HG03354 (cell line): ENCODE measurements around the gene TWF2.

ENCODE experiments used
- ATAC-seq: cut with Tn5 transposase; IDR thresholded peaks from one replicate; pipeline ENCODE4 v1.9.1; 2021; ENCODE audit warnings: mild to moderate bottlenecking; ENCODE audit not compliant: unreplicated experiment, poor library complexity, severe bottlenecking

The TWF2 gene

GRCh38 chr3:52259448-52259847, 20.5 kb upstream of the TWF2 start:
- no peak for ATAC-seq

GRCh38 chr3:52259035-52259434, 20.1 kb upstream of the TWF2 start:
- ATAC-seq = no peak

DNA sequence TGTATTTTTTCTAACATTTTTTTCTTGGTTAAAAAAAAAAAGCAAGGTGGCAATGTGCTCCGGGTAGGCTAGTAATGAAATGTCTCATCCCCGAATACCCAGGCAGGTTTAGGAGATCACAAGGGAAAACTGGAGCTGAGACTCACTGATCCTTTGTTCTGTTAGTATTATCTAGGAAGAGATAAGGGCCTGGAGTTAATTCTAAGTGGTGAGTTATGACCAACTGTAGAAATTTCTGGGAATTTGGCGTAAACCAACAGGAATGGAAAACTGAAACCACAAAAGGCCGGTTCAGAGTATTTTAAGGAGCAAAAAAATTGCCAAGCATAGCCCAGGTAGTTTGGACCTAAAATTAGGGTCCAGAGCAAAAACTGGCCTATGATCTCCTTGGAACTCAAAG, 19.0 kb upstream of the TWF2 start:
- ATAC-seq = no peak

DNA sequence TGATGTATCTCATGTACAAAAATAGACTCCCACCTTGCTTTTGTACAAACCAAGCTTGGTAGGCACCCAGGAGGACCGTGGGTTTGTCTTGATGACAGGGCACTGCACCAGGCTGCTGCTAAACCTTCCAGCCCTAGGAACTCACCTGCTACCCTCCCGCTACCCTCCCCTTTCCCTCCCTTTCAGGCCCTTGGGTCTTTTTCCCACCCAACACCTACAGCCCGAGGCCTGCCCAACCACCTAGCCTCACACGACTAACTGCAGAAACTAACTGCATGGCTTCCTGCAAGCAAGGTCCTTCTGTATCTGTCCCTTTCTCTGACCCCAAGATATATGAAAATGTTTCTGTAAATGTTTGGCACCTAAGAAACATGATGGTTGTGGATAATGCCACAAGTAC, 17.7 kb upstream of the TWF2 start:
- ATAC-seq = no peak

DNA sequence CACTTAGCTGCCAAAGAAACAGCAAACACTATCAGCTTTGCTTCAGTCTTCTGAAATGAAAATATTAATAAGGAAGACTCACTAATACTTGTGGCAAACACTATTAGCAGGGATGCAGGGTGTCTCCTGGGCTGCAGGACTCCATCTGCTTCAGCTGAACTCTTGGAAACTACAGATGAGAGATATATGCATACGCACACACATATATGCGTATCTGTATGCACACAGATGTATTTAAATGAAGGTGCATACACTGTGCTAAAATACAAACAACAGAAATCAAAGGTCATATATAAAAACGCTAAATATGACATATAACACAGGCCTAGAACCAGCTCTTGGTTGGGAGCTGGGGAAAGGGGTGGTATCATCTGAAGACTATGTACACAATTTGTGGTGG, 17.2 kb upstream of the TWF2 start:
- ATAC-seq = no peak

- no peak for ATAC-seq
Measured at GRCh38 chr3:52254608-52255007, 15.7 kb upstream of the TWF2 start.

DNA sequence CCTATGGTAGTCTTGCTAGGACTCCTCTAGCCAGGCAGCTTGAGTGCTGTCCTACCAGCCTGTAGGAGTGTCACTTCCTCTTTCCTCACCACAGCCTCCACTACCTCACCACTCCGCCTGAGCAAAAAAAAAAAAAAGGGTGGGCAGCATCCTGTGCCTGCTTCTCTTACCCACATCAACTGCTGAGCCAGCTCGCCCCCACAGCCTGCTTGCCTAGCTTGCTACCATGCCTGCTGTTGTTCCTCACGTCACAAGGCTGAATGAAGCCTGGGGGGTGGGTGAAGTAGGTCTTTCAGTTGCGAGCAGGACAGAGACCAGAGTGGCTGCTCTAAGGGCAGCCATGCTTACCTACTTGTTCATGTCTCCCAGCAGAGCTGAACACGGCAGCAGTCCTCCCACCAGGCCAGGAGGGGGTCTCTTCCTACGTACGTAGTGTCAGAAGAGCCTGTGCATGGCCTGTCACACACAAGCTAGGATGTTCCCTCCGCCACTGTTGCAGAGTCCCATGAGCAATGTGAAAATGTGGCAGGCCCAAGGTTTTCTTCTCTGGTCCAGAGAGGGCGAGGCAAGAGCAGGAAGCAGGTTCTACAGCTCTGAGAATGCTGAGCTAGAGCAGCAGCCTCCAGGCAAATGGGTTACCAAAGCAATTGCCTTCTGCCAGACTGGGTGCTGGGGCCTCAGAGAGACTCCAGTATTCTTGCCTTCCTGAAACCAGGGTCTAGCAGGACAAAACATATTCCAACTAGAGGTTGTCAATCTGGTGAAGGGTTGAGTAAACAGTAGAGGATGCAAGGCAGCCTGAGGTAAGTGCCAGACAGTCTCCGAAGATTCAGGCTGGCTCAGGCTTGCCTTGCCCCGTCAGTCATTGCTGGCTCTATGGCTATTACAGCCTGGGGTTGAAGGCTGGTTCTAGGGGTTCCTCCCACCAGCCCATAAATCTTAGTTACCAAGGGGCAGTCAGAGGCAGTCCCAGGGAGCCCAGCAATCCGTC, 14.7 kb upstream of the TWF2 start:
- ATAC-seq = peak; percentile 96

DNA sequence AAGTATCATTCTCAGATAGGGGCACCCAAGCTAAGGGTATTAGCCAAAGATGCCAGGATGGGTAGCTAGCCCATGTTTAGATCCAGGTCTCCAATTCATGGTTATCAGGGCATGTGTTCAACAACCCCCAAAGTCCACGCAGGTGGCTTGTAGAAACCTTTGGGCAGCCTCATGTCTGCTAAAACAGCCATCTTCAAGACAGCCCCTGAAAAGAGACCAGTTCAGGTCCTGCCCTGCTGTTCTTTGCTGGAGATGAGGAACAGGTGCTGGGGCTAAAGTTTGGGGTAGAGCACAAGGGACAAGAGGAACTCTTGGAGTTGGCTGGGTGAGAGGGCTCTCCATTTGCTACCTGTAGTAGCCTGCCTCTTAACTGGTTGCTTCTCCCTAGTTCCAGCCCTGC, 11.2 kb upstream of the TWF2 start:
- ATAC-seq = no peak

DNA sequence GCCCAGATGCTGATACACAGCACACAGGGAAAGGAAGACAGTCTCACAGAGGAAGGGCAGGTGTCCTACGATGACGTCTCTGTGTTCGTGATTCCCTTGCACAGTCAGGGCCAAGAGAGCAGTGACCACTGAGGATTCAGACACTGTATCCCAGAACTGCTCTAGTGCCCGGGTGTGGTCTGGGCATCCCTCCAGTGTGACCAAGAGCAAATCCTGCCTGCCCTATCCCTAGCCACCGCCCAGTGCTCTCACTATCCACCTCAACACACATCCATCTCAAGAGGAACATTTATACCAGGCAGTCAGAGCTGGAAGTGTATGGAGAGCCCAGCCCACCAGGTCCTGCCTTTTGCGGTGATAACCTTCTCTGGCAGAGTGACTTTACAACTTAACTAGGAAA, 10.7 kb upstream of the TWF2 start:
- no peak for ATAC-seq

DNA sequence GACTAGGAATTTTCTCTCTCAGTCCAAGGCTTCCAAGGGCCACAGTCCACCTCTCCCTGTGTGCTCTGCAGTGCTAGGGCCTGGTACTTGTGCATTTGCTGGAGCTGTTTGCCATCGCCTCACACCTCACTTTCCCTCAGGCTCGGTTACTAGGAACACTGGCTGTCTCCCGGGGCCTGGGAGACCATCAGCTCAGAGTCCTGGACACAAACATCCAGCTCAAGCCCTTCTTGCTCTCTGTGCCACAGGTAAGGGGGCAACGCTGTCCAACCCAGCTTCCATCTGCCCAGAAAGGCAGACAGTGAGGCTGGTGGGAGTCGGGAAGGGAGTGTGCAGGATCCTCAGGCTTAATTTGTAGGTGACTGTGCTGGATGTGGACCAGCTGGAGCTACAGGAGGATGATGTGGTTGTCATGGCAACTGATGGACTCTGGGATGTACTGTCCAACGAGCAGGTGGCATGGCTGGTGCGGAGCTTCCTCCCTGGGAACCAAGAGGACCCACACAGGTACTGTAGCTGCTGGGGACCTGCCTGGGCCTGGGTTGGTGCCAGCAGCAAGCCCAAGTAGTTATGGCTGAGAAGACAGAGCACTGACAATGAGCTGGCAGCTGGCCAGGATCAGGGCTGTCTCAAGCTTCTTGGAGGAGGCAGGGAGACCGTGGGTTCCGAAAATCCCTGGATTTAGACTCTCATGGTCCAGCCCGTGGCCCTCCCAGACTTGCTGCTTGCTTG, 10.0 kb upstream of the TWF2 start:
- ATAC-seq = no peak

DNA sequence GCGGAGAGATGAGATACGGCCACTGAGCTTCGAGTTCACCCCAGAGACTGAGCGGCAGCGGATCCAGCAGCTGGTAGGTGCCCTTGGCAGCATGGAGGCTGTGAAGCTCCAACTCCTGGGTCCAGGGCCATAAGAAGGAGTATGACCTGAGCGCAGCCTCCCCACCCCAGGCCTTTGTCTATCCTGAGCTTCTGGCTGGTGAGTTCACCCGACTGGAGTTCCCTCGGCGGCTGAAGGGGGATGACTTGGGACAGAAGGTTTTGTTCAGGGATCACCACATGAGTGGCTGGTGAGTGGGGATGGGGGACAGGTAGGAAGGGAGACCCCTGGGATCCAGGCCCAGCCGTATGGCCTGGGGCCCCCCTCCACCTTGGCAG, 9.2 kb upstream of the TWF2 start:
- no peak for ATAC-seq

DNA sequence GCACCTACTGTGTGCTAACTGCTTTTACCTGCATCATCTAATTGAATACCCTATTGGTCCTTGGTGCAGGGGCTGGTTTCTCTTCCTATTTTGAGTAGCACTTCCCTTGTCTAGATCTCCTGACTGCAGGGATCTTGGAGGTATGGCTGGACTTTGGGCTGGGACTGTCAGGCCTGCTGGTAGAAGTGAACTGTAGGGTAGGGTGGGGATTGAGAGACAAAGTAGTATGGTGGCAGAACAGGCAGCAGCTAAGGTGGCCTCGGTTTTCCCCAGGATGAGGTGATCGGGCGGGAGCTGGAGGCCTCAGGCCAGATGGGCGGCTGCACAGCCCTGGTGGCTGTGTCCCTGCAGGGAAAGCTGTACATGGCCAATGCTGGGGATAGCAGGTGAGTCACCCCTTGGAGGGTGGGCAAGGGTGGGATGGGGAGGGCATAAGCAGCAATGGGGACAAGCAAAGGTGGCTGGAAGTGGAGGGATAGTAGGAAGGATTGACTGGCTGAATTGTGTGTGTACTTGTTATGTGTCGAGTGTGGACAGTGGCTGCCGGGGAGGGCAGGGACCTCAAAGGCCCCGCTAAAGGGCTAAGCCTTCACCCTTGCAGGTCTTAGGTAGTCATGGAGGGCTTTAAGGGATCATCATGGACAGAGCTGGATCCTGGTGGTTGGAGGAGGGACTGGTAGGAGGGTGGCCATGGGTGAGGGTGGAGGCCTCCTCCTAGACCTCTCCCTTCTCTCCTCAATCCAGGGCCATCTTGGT, 8.6 kb upstream of the TWF2 start:
- no peak for ATAC-seq

DNA sequence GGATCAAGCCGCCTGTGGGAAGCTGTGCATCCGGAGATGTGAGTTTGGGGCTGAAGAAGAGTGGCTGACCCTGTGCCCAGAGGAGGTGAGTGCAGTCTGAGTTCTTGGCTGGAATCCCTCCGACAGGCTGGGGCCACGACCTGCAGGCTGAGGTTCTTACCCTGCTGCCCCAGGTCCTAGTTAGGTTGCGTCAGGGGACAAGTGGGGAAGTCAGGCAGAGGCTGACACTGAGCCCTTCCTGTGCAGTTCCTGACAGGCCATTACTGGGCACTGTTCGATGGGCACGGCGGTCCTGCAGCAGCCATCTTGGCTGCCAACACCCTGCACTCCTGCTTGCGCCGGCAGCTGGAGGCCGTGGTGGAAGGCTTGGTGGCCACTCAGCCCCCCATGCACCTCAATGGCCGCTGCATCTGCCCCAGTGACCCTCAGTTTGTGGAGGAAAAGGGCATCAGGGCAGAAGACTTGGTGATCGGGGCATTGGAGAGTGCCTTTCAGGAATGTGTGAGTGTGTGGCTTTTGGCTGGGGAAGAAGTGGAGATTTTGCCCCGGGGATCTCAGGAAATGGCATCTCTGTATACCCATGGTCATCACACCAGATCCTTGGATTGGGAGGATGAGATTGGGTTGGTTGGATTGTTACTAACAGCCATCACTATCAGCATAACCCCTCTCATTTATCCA, 7.9 kb upstream of the TWF2 start:
- ATAC-seq = no peak

GRCh38 chr3:52246264-52246620, 7.3 kb upstream of the TWF2 start:
- ATAC-seq = no peak

DNA sequence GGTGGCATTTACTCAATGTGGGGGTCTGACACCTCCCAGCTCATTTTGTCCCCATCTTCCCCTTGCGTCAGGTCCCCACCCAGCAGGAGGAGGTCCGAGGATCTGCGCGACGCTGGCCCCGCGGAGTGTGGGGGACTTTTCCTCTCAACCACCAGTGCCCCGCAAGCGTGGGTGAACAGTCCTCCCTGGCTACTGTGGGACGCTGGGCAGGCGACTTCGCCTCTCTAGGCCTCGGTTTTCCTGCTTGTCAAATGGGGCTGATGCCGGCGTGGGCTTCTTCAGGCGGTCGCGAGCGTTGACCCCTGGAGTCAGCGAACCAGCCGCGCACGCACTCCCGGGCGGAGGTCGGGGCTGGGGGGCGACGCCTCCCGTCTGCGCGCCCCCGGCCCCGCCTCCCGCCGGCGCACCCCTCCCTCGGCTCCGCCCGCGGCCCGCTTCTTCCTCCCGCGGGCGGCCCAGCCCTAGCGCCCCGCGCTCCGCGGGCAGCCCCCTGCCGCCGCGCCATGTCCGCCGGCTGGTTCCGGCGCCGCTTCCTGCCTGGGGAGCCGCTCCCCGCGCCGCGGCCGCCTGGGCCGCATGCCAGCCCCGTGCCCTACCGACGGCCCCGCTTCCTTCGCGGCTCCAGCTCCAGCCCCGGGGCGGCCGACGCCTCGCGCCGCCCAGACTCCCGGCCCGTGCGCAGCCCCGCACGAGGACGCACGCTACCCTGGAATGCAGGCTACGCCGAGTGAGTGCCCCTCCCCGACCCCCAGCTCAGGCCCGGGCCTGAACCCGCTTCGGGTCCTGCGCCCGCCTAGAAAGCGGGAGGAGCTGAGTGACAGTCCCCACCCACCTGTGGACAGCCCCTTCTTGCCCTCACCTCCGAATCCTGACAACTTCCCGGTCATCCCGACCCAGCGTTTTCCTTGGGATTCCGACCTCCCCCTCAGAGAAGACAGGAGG, 6.6 kb upstream of the TWF2 start, which contains the start of gene PPM1M:
PPM1M (plus strand) TSS at position 438 of the 942 bp plus-strand sequence; CDS start at position 504, 66 bp downstream.
- no peak for ATAC-seq

DNA sequence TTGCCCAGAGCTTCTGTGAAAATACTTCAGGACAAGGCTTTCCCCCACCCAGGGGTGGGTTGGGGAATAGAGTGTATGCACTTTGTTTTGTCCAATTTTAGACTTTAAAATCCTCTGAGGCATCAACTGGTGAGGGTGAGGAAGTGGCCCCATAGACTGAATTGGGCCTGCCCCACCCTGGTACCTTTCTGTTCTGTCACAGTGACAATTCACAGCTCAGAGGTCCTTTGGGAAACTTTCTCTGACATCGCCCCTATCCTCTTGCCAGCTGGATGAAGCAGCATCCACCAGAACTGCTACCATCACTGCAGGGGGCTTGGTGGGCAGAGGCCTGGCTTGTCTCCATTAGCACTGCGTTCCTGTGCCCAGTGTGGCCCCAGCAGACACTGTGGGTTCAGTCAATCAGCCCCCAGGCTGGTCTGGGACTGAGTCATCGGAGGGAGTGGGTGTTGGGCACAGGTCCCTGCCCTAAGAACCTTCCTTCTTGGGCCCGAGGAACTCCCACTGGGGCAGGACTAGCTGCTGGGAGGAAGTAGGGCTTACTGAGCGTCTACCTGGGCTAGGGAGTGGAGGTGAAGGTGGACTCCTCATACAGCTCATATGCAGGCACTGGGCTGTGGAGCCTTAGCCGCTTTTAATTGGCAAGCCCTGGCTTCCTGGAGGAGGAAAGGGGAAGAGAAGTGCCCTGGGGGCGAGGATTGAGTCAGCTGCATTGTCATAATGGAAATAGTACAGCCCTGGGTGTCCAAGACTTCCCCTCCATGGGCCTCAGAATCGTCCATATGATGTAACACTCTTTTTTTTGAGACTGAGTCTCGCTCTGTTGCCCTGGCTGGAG, 5.1 kb upstream of the TWF2 start:
- ATAC-seq = peak; percentile 46

- ATAC-seq = no peak
Measured at GRCh38 chr3:52242039-52242438, 3.1 kb upstream of the TWF2 start.

- ATAC-seq = no peak
Measured at GRCh38 chr3:52240886-52241370, 2.0 kb upstream of the TWF2 start.
